A549 (cell line): ENCODE results near the gene HDAC2. TPM values are rescaled to one million over a fixed set of nuclear protein-coding genes. Genes with fewer than 3 reads are reported as not detected.

Experiments
- ATAC-seq, 2 experiments: fragments of 200-7000 bp in 1 of 2; fragments of >200 bp in 1 of 2; cut with Nextera tagmentation in 1 of 2; cut with Tn5 transposase in 1 of 2; 3 replicates each; pipeline versions ENCODE4 v1.8.0 to v1.9.1; 2018 to 2020; ENCODE audit warnings: mild to moderate bottlenecking in 1 of 2, moderate library complexity in 1 of 2
- CTCF ChIA-PET: fragments of 300-600 bp; sonication (Branson Sonifier 250); formaldehyde crosslinking; extraction: SDS; loops from one replicate; lab custom pipeline; 2021; ENCODE audit warnings: antibody characterized with exemption, inconsistent platforms; lab: Yijun Ruan, JAX
- POLR2A ChIA-PET: fragments of 350-600 bp; formaldehyde crosslinking; extraction: SDS; loops from one replicate; lab custom pipeline; 2021; ENCODE audit warnings: antibody characterized with exemption, inconsistent platforms; lab: Yijun Ruan, JAX
- DNase-seq, 2 experiments: peaks; one replicate each; pipeline versions ENCODE4 v3.0.0 to v3.0.0-alpha.2; 2011 to 2016; ENCODE audit warnings: low read depth in 1 of 2, low spot score in 1 of 2
- FAIRE-seq: peaks from 2 replicates; lab custom pipeline; 2011; peaks lifted over from hg19 to GRCh38; lab: Jason Lieb, UNC
- H3K27ac ChIP-seq, 2 experiments: fragments of >200 bp; sonication (Bioruptor Twin); formaldehyde crosslinking; 3 replicates each; pipeline ENCODE4 v1.5.1; 2016 to 2017
- H3K4me1 ChIP-seq: fragments of >200 bp; sonication (Bioruptor Twin); formaldehyde crosslinking; 3 replicates; pipeline ENCODE4 v1.6.1; 2016
- H3K4me2 ChIP-seq: fragments of >200 bp; sonication (Bioruptor Twin); formaldehyde crosslinking; 3 replicates; pipeline ENCODE4 v1.6.1; 2016
- H3K4me3 ChIP-seq: fragments of >200 bp; sonication (Bioruptor Twin); formaldehyde crosslinking; 3 replicates; pipeline ENCODE4 v1.5.1; 2016
- H3K9me3 ChIP-seq: fragments of >200 bp; sonication (Bioruptor Twin); formaldehyde crosslinking; 3 replicates; pipeline ENCODE4 v1.6.1; 2016
- BHLHE40 ChIP-seq: IDR thresholded peaks from 2 replicates; pipeline ENCODE4 v1.6.1; 2012; ENCODE audit warnings: low read depth, low read length, inconsistent platforms
- CBX8 ChIP-seq: fragments of 200-600 bp; sonication (generic); IDR thresholded peaks from 2 replicates; pipeline ENCODE4 v1.6.1; 2016
- CHD2 ChIP-seq: fragments of 150-350 bp; IDR thresholded peaks from 2 replicates; pipeline ENCODE4 v1.6.1; 2014; ENCODE audit warnings: low read length; ENCODE audit not compliant: partially characterized antibody
- CHD4 ChIP-seq: fragments of 200-600 bp; sonication (generic); IDR thresholded peaks from 2 replicates; pipeline ENCODE4 v1.6.1; 2016; ENCODE audit warnings: antibody characterized with exemption, mild to moderate bottlenecking, borderline replicate concordance
- CTCF ChIP-seq: fragments of >200 bp; sonication (Bioruptor Twin); formaldehyde crosslinking; IDR thresholded peaks from 3 replicates; pipeline ENCODE4 v1.5.1; 2016
- EHMT2 ChIP-seq: fragments of 200-600 bp; sonication (generic); IDR thresholded peaks from 2 replicates; pipeline ENCODE4 v1.6.1; 2016; ENCODE audit warnings: antibody characterized with exemption, low read depth, mild to moderate bottlenecking, moderate library complexity
- EP300 ChIP-seq, 2 experiments: fragments of >200 bp; sonication (Bioruptor Twin); formaldehyde crosslinking; IDR thresholded peaks; 2 replicates in 1 of 2; 3 replicates in 1 of 2; pipeline ENCODE4 v1.6.1; 2016 to 2017
- ESRRA ChIP-seq: fragments of 150-350 bp; IDR thresholded peaks from 2 replicates; pipeline ENCODE4 v1.6.1; 2014; ENCODE audit warnings: mild to moderate bottlenecking, low read length, borderline replicate concordance
- FOSB ChIP-seq: fragments of 250-450 bp; sonication (Bioruptor Pico); IDR thresholded peaks from 2 replicates; pipeline ENCODE4 v1.5.0; 2020; ENCODE audit warnings: mild to moderate bottlenecking, moderate library complexity
- FOSL2 ChIP-seq, 2 experiments: fragments of 450-650 bp in 1 of 2; fragments of >200 bp in 1 of 2; sonication (Bioruptor Twin) in 1 of 2; formaldehyde crosslinking; IDR thresholded peaks; 2 replicates each; pipeline versions ENCODE4 v1.5.0 to v1.6.1; 2016 to 2020; ENCODE audit warnings: mild to moderate bottlenecking in 1 of 2, moderate library complexity in 1 of 2
- HDAC2 ChIP-seq: fragments of 200-600 bp; sonication (generic); IDR thresholded peaks from 2 replicates; pipeline ENCODE4 v1.6.1; 2016
- HEYL ChIP-seq: fragments of 250-450 bp; sonication (Bioruptor Pico); IDR thresholded peaks from 2 replicates; pipeline ENCODE4 v1.8.0; 2021; ENCODE audit warnings: mild to moderate bottlenecking, moderate library complexity
- HOXA7 ChIP-seq: fragments of 250-450 bp; sonication (Bioruptor Pico); IDR thresholded peaks from 2 replicates; pipeline ENCODE4 v1.5.0; 2020; ENCODE audit warnings: mild to moderate bottlenecking, moderate library complexity
- JUN ChIP-seq, 2 experiments: fragments of >200 bp; sonication (Bioruptor Twin); formaldehyde crosslinking; IDR thresholded peaks; 2 replicates in 1 of 2; 3 replicates in 1 of 2; pipeline ENCODE4 v1.6.1; 2016 to 2017
- JUNB ChIP-seq: fragments of >200 bp; sonication (Bioruptor Twin); formaldehyde crosslinking; IDR thresholded peaks from 2 replicates; pipeline ENCODE4 v1.6.1; 2016
- MYC ChIP-seq: IDR thresholded peaks from 2 replicates; pipeline ENCODE4 v1.6.1; 2012; ENCODE audit warnings: mild to moderate bottlenecking, inconsistent platforms, low read length, improper control_type of control experiment, borderline replicate concordance
- NR3C1 ChIP-seq: fragments of >200 bp; sonication (Bioruptor Twin); formaldehyde crosslinking; IDR thresholded peaks from 3 replicates; pipeline ENCODE4 v1.6.1; 2017
- PBX3 ChIP-seq: IDR thresholded peaks from 2 replicates; pipeline ENCODE4 v1.6.1; 2012
- PHF8 ChIP-seq: fragments of 200-600 bp; sonication (generic); IDR thresholded peaks from 2 replicates; pipeline ENCODE4 v1.6.1; 2016; ENCODE audit warnings: low read depth, mild to moderate bottlenecking, antibody characterized with exemption, moderate library complexity, borderline replicate concordance
- RAD21 ChIP-seq, 2 experiments: fragments of >200 bp in 1 of 2; sonication (Bioruptor Twin) in 1 of 2; formaldehyde crosslinking in 1 of 2; IDR thresholded peaks in 1 of 2; conservative IDR thresholded peaks in 1 of 2; 2 replicates in 1 of 2; 3 replicates in 1 of 2; pipeline ENCODE4 v1.6.1; 2012 to 2018; ENCODE audit warnings: inconsistent platforms in 1 of 2
- REST ChIP-seq: fragments of 200-600 bp; sonication (generic); IDR thresholded peaks from 2 replicates; pipeline ENCODE4 v1.6.1; 2016; ENCODE audit warnings: antibody characterized with exemption, mild to moderate bottlenecking, moderate library complexity
- USF2 ChIP-seq: fragments of 450-650 bp; IDR thresholded peaks from 2 replicates; pipeline ENCODE4 v1.6.1; 2014; ENCODE audit warnings: antibody characterized with exemption
- WGBS: methylation state at CpG from one replicate; pipeline ENCODE4 v1.1.6; 2017; ENCODE audit errors: missing lambda C conversion rate; 5-methylcytosine and 5-hydroxymethylcytosine counted together
- polyA plus RNA-seq, 4 experiments: library from polyadenylated mRNA; depleted of rRNA in 3 of 4; stranded (reverse); fragments of >200 nt; fragmentation: RNase III in 1 of 4; extraction: RNeasy Plus Mini Kit Qiagen cat#74134 plus additional on column Dnase treatment in 1 of 4; gene quantifications; 2 replicates in 3 of 4; 3 replicates in 1 of 4; pipeline ENCODE4 v1.2.3, GENCODE V29; 2011 to 2017

Gene HDAC2
- polyA plus RNA-seq, 2 of the 4 experiments (the other 2 are of a cell fraction) = 103 to 183 TPM

- Histone ChIP-seq H3K4me3 (no peak overlapping the region), H3K9me3 (no peaks in the 10 kb centered on the region), H3K4me1 (no peaks in the 10 kb centered on the region), H3K4me2 (no peak overlapping the region), H3K27ac (no peak overlapping the region)
- ATAC-seq (peak; percentile 81 to 87), FAIRE-seq (no peak), DNase-seq (peak; percentile 21 to 23)
- ChIA-PET CTCF (interaction anchor here (0.5 to 1.3 kb wide), 5 partner anchors 10 to 128 kb away, joined by 3 to 5 read pairs (median 3); partner anchors contain the start of gene HDAC2), POLR2A (no interaction called here)
- WGBS = 80% methylated on average over 4 of the region's 4 CpGs
- TF ChIP-seq RAD21 (conservative IDR thresholded peaks at IDR 0.05 in 1 of 2, IDR thresholded peaks at IDR 0.05 in 1 of 2) = peak in 1 of 2 experiments; percentile 27; a peak in 1 of 5 replicates
- no peak for TF ChIP-seq JUN (IDR thresholded peaks at IDR 0.05)
- no peak for TF ChIP-seq PHF8
- TF ChIP-seq JUNB = no peak
- TF ChIP-seq EHMT2 = no peak
- TF ChIP-seq CTCF = peak; percentile 9; the same call in 1 of the 3 replicates
- no peak for TF ChIP-seq PBX3
- TF ChIP-seq CHD4 = no peak
- TF ChIP-seq FOSB (CRISPR knock-in tag) = no peak
- TF ChIP-seq ESRRA = no peak
- no peak for TF ChIP-seq CBX8
- TF ChIP-seq MYC = no peak
Observed at GRCh38 chr6:113980937-113981554, 10.1 kb upstream of the HDAC2 start.

- H3K4me2 ChIP-seq = no peak overlapping the region
- no peaks in the 10 kb centered on the region for H3K9me3 ChIP-seq
- no peaks in the 10 kb centered on the region for H3K4me1 ChIP-seq
- POLR2A ChIA-PET = no interaction called here
- CTCF ChIA-PET = interaction anchor here (1.2 kb wide), 1 partner anchor 129 kb away, joined by 5 read pairs; no protein-coding TSS in a partner anchor
- ATAC-seq (no peak), DNase-seq (no peak), FAIRE-seq (no peak)
- no peak overlapping the region for H3K27ac ChIP-seq
- 45% methylated on average over 1 of the region's 1 CpG for WGBS
- TF ChIP-seq BHLHE40 (no peak), USF2 (no peak), EHMT2 (no peak), CHD4 (no peak), EP300 (IDR thresholded peaks at IDR 0.05) (no peak), REST (no peak), NR3C1 (no peak), CHD2 (no peak), FOSL2 (IDR thresholded peaks at IDR 0.05) (no peak), FOSL2 (CRISPR knock-in tag; IDR thresholded peaks at IDR 0.05) (no peak), FOSB (CRISPR knock-in tag) (no peak), HEYL (CRISPR knock-in tag) (no peak), HDAC2 (no peak), RAD21 (conservative IDR thresholded peaks at IDR 0.05 in 1 of 2, IDR thresholded peaks at IDR 0.05 in 1 of 2) (no peak), HOXA7 (no peak), ESRRA (no peak)
- H3K4me3 ChIP-seq = no peak overlapping the region
Observed at GRCh38 chr6:113979937-113980336, 9.0 kb upstream of the HDAC2 start.
